ENCODE data around the gene OSM. TPM values are rescaled to one million over a fixed set of nuclear protein-coding genes. Genes with fewer than 3 reads are reported as not detected.

OSM gene
- total and polyA plus RNA-seq, 2 donors (not counting 3 experiments of a cell fraction or from before 2014, with no cell fraction given): not detected

GRCh38 chr22:30212996-30213441 lies 53.6 kb downstream of the OSM start:
- Histone ChIP-seq H3K9me1 (replicated peaks; ENCODE audit: control insufficient read depth, extremely low read depth, insufficient read depth, low read length) (no peaks in the 10 kb centered on the region), H3K9me3 (replicated peaks; ENCODE audit: control insufficient read depth, insufficient read depth, low read length) (no peaks in the 10 kb centered on the region), H3K4me3 (replicated peaks in 1 of 3; ENCODE audit: insufficient read depth in 1 of 3, low read depth in 1 of 3, low read length in 3 of 3) (no peak overlapping the region), H3K4me2 (ENCODE audit: insufficient read depth, low read length) (no peak overlapping the region), H3K27me3 (ENCODE audit: control insufficient read depth in 2 of 2, insufficient read depth in 2 of 2, low read length in 2 of 2) (peaks cover 0 to 8% of the 10 kb centered on the region in 2 experiments), H3K79me2 (ENCODE audit: control insufficient read depth, insufficient read depth, low read length) (no peaks in the 10 kb centered on the region), H3K9ac (replicated peaks; ENCODE audit: extremely low read depth, insufficient read depth, low read length) (no peak overlapping the region), H4K20me1 (replicated peaks; ENCODE audit: control insufficient read depth, extremely low read depth, insufficient read depth, low read length) (no peaks in the 10 kb centered on the region), H3K4me1 (ENCODE audit: control insufficient read depth, extremely low read depth, insufficient read depth, low read length) (peaks cover 25% of the 10 kb centered on the region), H3K27ac (ENCODE audit: insufficient read depth, low read depth, low read length) (no peak overlapping the region), H3K36me3 (ENCODE audit: control insufficient read depth in 2 of 2, extremely low read depth in 1 of 2, insufficient read depth in 2 of 2, low read length in 2 of 2) (no peaks in the 10 kb centered on the region), H2AFZ (ENCODE audit: low read depth, low read length) (no peak overlapping the region)
- ChIA-PET CTCF (interaction anchor here (1.2 kb wide), 2 partner anchors 12 to 43 kb away, joined by 3 to 5 read pairs; no protein-coding TSS in a partner anchor), POLR2A (no interaction called here)
- TF ChIP-seq FOS (IDR thresholded peaks at IDR 0.05; ENCODE audit: borderline replicate concordance, insufficient read depth, low read length): no peak
- no peak for TF ChIP-seq POLR2A (IDR thresholded peaks at IDR 0.05; ENCODE audit: low read depth, low read length)
- no peak for TF ChIP-seq CTCF (IDR thresholded peaks at IDR 0.05; ENCODE audit: extremely low read depth in 1 of 2, insufficient read depth in 1 of 2, low read depth in 1 of 2, low read length in 2 of 2)
- no peak for TF ChIP-seq JUN (IDR thresholded peaks at IDR 0.05; ENCODE audit: borderline replicate concordance, insufficient read depth, insufficient read length, low read depth)
- no peak for TF ChIP-seq MAX (IDR thresholded peaks at IDR 0.05; ENCODE audit: insufficient read depth, insufficient read length)
- no peak for TF ChIP-seq GATA2 (IDR thresholded peaks at IDR 0.05; ENCODE audit: insufficient read depth, insufficient read length, low read depth, low read length)
- no peak for TF ChIP-seq MYC (IDR thresholded peaks at IDR 0.05; ENCODE audit: low read depth, low read length)
- TF ChIP-seq EZH2 (IDR thresholded peaks at IDR 0.05; ENCODE audit: borderline replicate concordance, low read depth, low read length, severe bottlenecking): no peak
- TF ChIP-seq POLR2AphosphoS5 (IDR thresholded peaks at IDR 0.05; ENCODE audit: insufficient read depth, low read depth, low read length): no peak
- no peak for DNase-seq (ENCODE audit: low read depth, low spot score)
- BruUV-seq (replicated peaks): no TSS peak
- dilution Hi-C loops (cut with MboI; ENCODE audit: extremely low pct_ligation_motif_present, low sequenced_read_pairs): no loop called here
- no peak for FAIRE-seq
- intact Hi-C loops (cut with micrococcal nuclease): no loop called here

Other genes starting within 250 kb of the OSM start
- not detected in 2 replicates for gene HORMAD2, start 186.4 kb downstream of the OSM start, total RNA-seq
- gene HORMAD2, start 186.4 kb downstream of the OSM start, polyA plus RNA-seq: not detected in 2 replicates
- 0.27 and 0.35 TPM in 2 replicates for gene LIF, start 20.1 kb downstream of the OSM start, total RNA-seq
- 0.12 and 0.35 TPM in 2 replicates for gene LIF, start 20.1 kb downstream of the OSM start, polyA plus RNA-seq
- 7.2 and 8.1 TPM in 2 replicates for gene CASTOR1, start 22.7 kb upstream of the OSM start, total RNA-seq
- 26.8 and 33.0 TPM in 2 replicates for gene CASTOR1, start 22.7 kb upstream of the OSM start, polyA plus RNA-seq
- 10.0 and 11.3 TPM in 2 replicates for gene TBC1D10A, start 60.1 kb upstream of the OSM start, total RNA-seq
- 11.9 and 15.1 TPM in 2 replicates for gene TBC1D10A, start 60.1 kb upstream of the OSM start, polyA plus RNA-seq
- gene SF3A1, start 90.0 kb upstream of the OSM start, total RNA-seq: 173 and 187 TPM in 2 replicates
- 23.1 and 60.2 TPM in 2 replicates for gene SF3A1, start 90.0 kb upstream of the OSM start, polyA plus RNA-seq
- gene CCDC157, start 90.2 kb upstream of the OSM start, total RNA-seq: 1.7 and 2.1 TPM in 2 replicates
- 3.1 and 3.7 TPM in 2 replicates for gene CCDC157, start 90.2 kb upstream of the OSM start, polyA plus RNA-seq
- gene RNF215, start 120.6 kb upstream of the OSM start, total RNA-seq: 24.4 and 26.9 TPM in 2 replicates
- 16.7 and 21.7 TPM in 2 replicates for gene RNF215, start 120.6 kb upstream of the OSM start, polyA plus RNA-seq
- 22.7 and 28.8 TPM in 2 replicates for gene SEC14L2, start 130.2 kb upstream of the OSM start, total RNA-seq
- 22.5 and 24.0 TPM in 2 replicates for gene SEC14L2, start 130.2 kb upstream of the OSM start, polyA plus RNA-seq
- gene MTFP1, start 158.9 kb upstream of the OSM start, total RNA-seq: 30.3 and 33.9 TPM in 2 replicates
- gene MTFP1, start 158.9 kb upstream of the OSM start, polyA plus RNA-seq: 41.9 and 55.4 TPM in 2 replicates
- not detected in 2 replicates for gene SEC14L3, start 205.2 kb upstream of the OSM start, total RNA-seq
- gene SEC14L3, start 205.2 kb upstream of the OSM start, polyA plus RNA-seq: not detected in 2 replicates
- not detected in 2 replicates for gene SEC14L4, start 238.8 kb upstream of the OSM start, total RNA-seq
- not detected in 2 replicates for gene SEC14L4, start 238.8 kb upstream of the OSM start, polyA plus RNA-seq

Measured in endothelial cell of umbilical vein (primary cell).